CD4-positive, alpha-beta T cell (primary cell): ENCODE results near the gene XPO6. TPM values are rescaled to one million over a fixed set of nuclear protein-coding genes. Genes with fewer than 3 reads are reported as not detected.
A peak's percentile ranks its signal among the peaks of the same experiment; 100 is the strongest.

Source experiments
- ATAC-seq: fragments of 200-7000 bp; cut with Tn5 transposase; one replicate; pipeline ENCODE4 v1.10.0; 2022; ENCODE audit warnings: mild to moderate bottlenecking; ENCODE audit not compliant: poor library complexity
- CTCF ChIA-PET: fragments of 350-600 bp; sonication (Branson Sonifier 250); formaldehyde crosslinking; loops from one replicate; lab custom pipeline; 2021; ENCODE audit warnings: antibody characterized with exemption, inconsistent platforms; lab: Charles Lee
- POLR2A ChIA-PET: fragments of 350-600 bp; sonication (Branson Sonifier 250); formaldehyde crosslinking; loops from one replicate; lab custom pipeline; 2021; ENCODE audit warnings: antibody characterized with exemption, inconsistent platforms; lab: Charles Lee
- DNase-seq, 14 experiments: peaks; one replicate each; pipeline ENCODE4 v3.0.0-alpha.2; 2013 to 2020; ENCODE audit warnings: mixed read lengths in 2 of 14
- H3K27ac ChIP-seq, 2 donors: one replicate each; pipeline versions ENCODE4 v1.5.1 to v1.7.0; 2013; ENCODE audit warnings: low read length in 2 of 2, low read depth in 1 of 2, mild to moderate bottlenecking in 1 of 2
- H3K27me3 ChIP-seq, 2 experiments: 1 replicate in 1 of 2; 2 replicates in 1 of 2; pipeline versions ENCODE4 v1.6.1 to v1.7.0; 2013; ENCODE audit warnings: low read length in 2 of 2, control low read depth in 1 of 2, mild to moderate bottlenecking in 1 of 2, moderate library complexity in 1 of 2; ENCODE audit not compliant: insufficient read depth in 2 of 2, control insufficient read depth in 1 of 2
- H3K36me3 ChIP-seq: one replicate; pipeline ENCODE4 v1.6.1; 2013; ENCODE audit warnings: low read length, control low read depth; ENCODE audit not compliant: insufficient read depth
- H3K4me1 ChIP-seq: one replicate; pipeline ENCODE4 v1.6.1; 2013; ENCODE audit warnings: low read length, control low read depth; ENCODE audit not compliant: insufficient read depth
- H3K4me3 ChIP-seq: one replicate; pipeline ENCODE4 v1.5.1; 2013; ENCODE audit warnings: mild to moderate bottlenecking, low read length, moderate library complexity
- H3K9me3 ChIP-seq, 2 experiments: 1 replicate in 1 of 2; 2 replicates in 1 of 2; pipeline versions ENCODE4 v1.6.1 to v1.7.0; 2013; ENCODE audit warnings: low read length in 2 of 2, mild to moderate bottlenecking in 2 of 2, control low read depth in 1 of 2, moderate library complexity in 1 of 2; ENCODE audit not compliant: control insufficient read depth in 1 of 2, insufficient read depth in 1 of 2
- H3K27ac Mint-ChIP-seq: one replicate; pipeline ENCODE4 v1.8.0; 2020; ENCODE audit warnings: mixed read lengths
- H3K27me3 Mint-ChIP-seq: one replicate; pipeline ENCODE4 v1.8.0; 2021; ENCODE audit warnings: mixed read lengths
- H3K36me3 Mint-ChIP-seq: one replicate; pipeline ENCODE4 v1.8.0; 2021; ENCODE audit warnings: low read depth, mixed read lengths
- H3K4me1 Mint-ChIP-seq: one replicate; pipeline ENCODE4 v1.8.0; 2021; ENCODE audit warnings: low read depth, mixed read lengths
- H3K4me3 Mint-ChIP-seq: one replicate; pipeline ENCODE4 v1.8.0; 2020; ENCODE audit warnings: mild to moderate bottlenecking, mixed read lengths
- H3K9me3 Mint-ChIP-seq: one replicate; pipeline ENCODE4 v1.8.0; 2020; ENCODE audit warnings: mixed read lengths
- intact Hi-C, 2 experiments: fragments of 100-400 bp; cut with DNase I in 1 of 2; cut with micrococcal nuclease in 1 of 2; formaldehyde crosslinking; loops; one replicate each; pipeline versions ENCODE4 v1.15.1 to v1.9.0; 2023 to 2025; cut with DNase I, micrococcal nuclease
- total RNA-seq, 174 experiments: library from RNA in 2 of 174; stranded (reverse) in 2 of 174; gene quantifications; one replicate each; pipeline ENCODE4 v1.2.3 and lab custom pipeline; 2021 to 2026
- TF ChIP-seq, protein P1 (sequence below): fragments of 200-600 bp; IDR thresholded peaks from one replicate; pipeline ENCODE4 v1.8.0; 2022; ENCODE audit warnings: antibody characterized with exemption, mild to moderate bottlenecking

The XPO6 gene
- total RNA-seq, 2 experiments from 2014 or later = 378 to 390 TPM

DNA sequence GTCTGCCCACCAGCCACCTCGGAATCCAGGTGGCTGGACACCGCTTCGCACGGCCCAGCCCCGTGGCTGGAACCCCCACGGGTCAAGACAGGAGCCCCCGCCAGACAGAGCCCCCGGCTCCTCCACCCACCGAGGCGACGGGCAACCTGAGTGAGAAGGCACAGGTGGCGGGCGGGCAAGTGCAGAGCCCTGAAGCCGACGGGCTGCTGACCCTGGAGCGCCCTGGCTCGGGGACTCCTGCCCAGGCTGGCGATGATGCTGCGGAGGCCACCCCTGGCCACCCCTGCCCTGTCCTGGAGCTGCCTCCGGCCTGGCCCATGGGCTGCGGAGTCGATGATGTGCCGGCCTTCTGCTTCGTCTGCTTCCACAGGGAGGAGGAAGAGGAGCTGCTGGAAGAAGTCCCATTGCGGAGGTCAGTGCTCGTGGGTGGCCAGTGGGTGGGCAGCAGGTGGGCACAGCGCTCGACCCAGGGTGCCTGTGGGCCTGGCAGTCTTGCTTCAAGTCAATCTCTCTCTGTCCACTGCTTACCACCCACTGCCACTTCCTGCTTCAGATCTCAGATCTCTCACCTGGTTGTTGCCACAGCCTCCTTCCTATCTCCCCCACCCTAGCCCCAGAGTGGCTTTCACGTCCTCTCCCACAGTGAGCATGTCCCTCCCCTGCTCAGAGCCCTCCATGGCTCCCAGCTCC, 47.5 kb upstream of the XPO6 start:
- Histone ChIP-seq H3K27me3 (peaks cover 0 to 5% of the 10 kb centered on the region in 2 experiments), H3K36me3 (no peaks in the 10 kb centered on the region), H3K9me3 (peaks cover 0 to 12% of the 10 kb centered on the region in 2 experiments), H3K4me3 (no peak overlapping the region), H3K27ac (no peak overlapping the region), H3K4me1 (peaks cover 12% of the 10 kb centered on the region)
- intact Hi-C loops = no loop called here
- H3K9me3 Mint-ChIP-seq = no peaks in the 10 kb centered on the region
- CTCF ChIA-PET = no interaction called here
- no peak overlapping the region for H3K4me3 Mint-ChIP-seq
- H3K4me1 Mint-ChIP-seq = peaks cover 7% of the 10 kb centered on the region
- no peaks in the 10 kb centered on the region for H3K36me3 Mint-ChIP-seq
- no peaks in the 10 kb centered on the region for H3K27me3 Mint-ChIP-seq
- no peak overlapping the region for H3K27ac Mint-ChIP-seq
- ATAC-seq (no peak), DNase-seq (peak in 2 of 14 experiments; percentile 13 to 39)
- TF ChIP-seq, protein P1, sequence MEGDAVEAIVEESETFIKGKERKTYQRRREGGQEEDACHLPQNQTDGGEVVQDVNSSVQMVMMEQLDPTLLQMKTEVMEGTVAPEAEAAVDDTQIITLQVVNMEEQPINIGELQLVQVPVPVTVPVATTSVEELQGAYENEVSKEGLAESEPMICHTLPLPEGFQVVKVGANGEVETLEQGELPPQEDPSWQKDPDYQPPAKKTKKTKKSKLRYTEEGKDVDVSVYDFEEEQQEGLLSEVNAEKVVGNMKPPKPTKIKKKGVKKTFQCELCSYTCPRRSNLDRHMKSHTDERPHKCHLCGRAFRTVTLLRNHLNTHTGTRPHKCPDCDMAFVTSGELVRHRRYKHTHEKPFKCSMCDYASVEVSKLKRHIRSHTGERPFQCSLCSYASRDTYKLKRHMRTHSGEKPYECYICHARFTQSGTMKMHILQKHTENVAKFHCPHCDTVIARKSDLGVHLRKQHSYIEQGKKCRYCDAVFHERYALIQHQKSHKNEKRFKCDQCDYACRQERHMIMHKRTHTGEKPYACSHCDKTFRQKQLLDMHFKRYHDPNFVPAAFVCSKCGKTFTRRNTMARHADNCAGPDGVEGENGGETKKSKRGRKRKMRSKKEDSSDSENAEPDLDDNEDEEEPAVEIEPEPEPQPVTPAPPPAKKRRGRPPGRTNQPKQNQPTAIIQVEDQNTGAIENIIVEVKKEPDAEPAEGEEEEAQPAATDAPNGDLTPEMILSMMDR = no peak
- POLR2A ChIA-PET = no interaction called here

GRCh38 chr16:28258567-28258966, 46.8 kb upstream of the XPO6 start:
- H3K27ac Mint-ChIP-seq = no peak overlapping the region
- no peaks in the 10 kb centered on the region for H3K36me3 Mint-ChIP-seq
- intact Hi-C loops = no loop called here
- POLR2A ChIA-PET = no interaction called here
- TF ChIP-seq, protein P1 = no peak
- Histone ChIP-seq H3K27ac (no peak overlapping the region), H3K4me1 (peaks cover 12% of the 10 kb centered on the region), H3K36me3 (no peaks in the 10 kb centered on the region), H3K4me3 (no peak overlapping the region), H3K9me3 (peaks cover 0 to 16% of the 10 kb centered on the region in 2 experiments), H3K27me3 (peaks cover 0 to 5% of the 10 kb centered on the region in 2 experiments)
- peaks cover 7% of the 10 kb centered on the region for H3K4me1 Mint-ChIP-seq
- CTCF ChIA-PET = no interaction called here
- no peaks in the 10 kb centered on the region for H3K9me3 Mint-ChIP-seq
- no peaks in the 10 kb centered on the region for H3K27me3 Mint-ChIP-seq
- no peak overlapping the region for H3K4me3 Mint-ChIP-seq
- no peak for DNase-seq
- no peak for ATAC-seq

GRCh38 chr16:28257256-28257655, 45.5 kb upstream of the XPO6 start:
- peaks cover 0 to 3% of the 10 kb centered on the region in 2 experiments for H3K27me3 ChIP-seq
- Mint-ChIP-seq H3K4me1 (peaks cover 7% of the 10 kb centered on the region), H3K36me3 (no peaks in the 10 kb centered on the region), H3K4me3 (no peak overlapping the region), H3K27me3 (no peaks in the 10 kb centered on the region), H3K27ac (no peak overlapping the region), H3K9me3 (no peaks in the 10 kb centered on the region)
- DNase-seq (no peak), ATAC-seq (no peak)
- ChIA-PET CTCF (no interaction called here), POLR2A (no interaction called here)
- peaks cover 0 to 13% of the 10 kb centered on the region in 2 experiments for H3K9me3 ChIP-seq
- H3K4me1 ChIP-seq = peaks cover 12% of the 10 kb centered on the region
- H3K36me3 ChIP-seq = no peaks in the 10 kb centered on the region
- H3K4me3 ChIP-seq = no peak overlapping the region
- TF ChIP-seq, protein P1 = no peak
- H3K27ac ChIP-seq = no peak overlapping the region
- intact Hi-C loops = no loop called here
